ENCODE data around the gene THAP11. TPM values are rescaled to one million over a fixed set of nuclear protein-coding genes. Genes with fewer than 3 reads are reported as not detected.

Gene THAP11
- total RNA-seq, 1 experiment from 2014 or later: 67.0 TPM

GRCh38 chr16:67845291-67846062 lies 3.4 kb downstream of the THAP11 start:
- H3K27me3 ChIP-seq (ENCODE audit: control insufficient read depth, insufficient read depth, low read length): no peaks in the 10 kb centered on the region
- peak overlapping the region; percentile 98 for H3K4me3 ChIP-seq (ENCODE audit: insufficient read depth, low read depth, low read length)
- peak; percentile 47 for DNase-seq
- H3K36me3 ChIP-seq (replicated peaks; ENCODE audit: control insufficient read depth, insufficient read depth, low read length): peaks cover under 1% of the 10 kb centered on the region

DNA sequence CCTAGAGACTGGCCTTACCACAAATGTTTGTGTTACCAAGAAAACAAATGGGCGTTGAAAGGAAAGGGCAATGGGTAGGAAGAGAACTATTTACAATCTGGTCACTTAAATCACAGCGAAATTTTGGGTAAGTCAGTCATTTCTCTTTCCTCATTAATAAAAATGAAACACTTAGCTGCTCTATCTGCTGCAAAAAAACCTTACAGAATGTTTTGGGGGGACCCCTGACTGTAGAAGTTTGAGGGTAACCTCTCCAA lies 3.9 kb downstream of the THAP11 start:
- Histone ChIP-seq H3K27me3 (ENCODE audit: control insufficient read depth, insufficient read depth, low read length) (no peaks in the 10 kb centered on the region), H3K36me3 (replicated peaks; ENCODE audit: control insufficient read depth, insufficient read depth, low read length) (peaks cover 2% of the 10 kb centered on the region), H3K4me3 (ENCODE audit: insufficient read depth, low read depth, low read length) (peak overlapping the region; percentile 98)
- DNase-seq: no peak

DNA sequence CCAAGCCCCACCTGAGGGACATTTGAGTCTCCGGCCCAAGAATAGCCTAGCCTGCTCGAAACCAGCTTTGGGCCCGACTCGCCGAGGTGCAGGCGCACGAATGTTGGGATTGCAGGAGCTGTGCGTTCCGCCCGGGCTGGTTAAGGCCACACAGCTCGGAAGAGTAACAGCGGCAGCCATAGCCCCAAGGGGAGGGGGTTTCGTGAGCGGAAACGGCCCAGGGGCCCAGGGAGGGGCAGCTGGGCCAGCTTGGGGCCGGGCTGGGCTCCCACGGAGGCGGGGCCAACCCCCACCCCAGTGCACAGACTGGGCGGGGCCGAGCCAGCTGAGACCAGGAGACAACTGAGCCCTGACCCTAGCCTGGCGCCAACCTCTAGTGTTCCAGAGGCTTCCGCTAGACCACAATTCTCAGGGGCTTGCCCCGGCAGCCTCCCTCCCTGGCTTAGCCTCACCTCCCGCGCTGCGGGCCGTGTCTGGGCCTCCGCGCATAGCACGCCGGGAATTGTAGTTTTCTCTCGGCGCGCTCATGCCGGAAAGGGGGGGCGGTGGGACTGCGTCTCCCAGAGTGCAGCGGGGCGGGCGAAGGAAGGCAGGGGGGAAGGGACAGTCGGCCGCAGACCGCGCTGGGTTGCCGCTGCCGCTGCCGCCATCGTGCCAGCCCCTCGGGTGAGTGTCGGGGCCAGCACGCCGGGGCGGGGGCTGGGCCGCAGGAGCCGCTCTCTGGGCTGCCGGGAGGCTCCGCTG lies 4.4 kb downstream of the THAP11 start, which contains the start of gene NUTF2:
Gene NUTF2, plus strand, starts transcription at position 614 of the 744 bp plus-strand sequence. CDS start 18,198 bp downstream, outside the sequence.
- Histone ChIP-seq H3K4me3 (ENCODE audit: insufficient read depth, low read depth, low read length) (peak within 1 kb of the TSS; percentile 98), H3K27me3 (ENCODE audit: control insufficient read depth, insufficient read depth, low read length) (no peaks in the 10 kb centered on the region), H3K36me3 (replicated peaks; ENCODE audit: control insufficient read depth, insufficient read depth, low read length) (peaks cover 2% of the 10 kb centered on the region)
- peak; percentile 99 for DNase-seq

DNA sequence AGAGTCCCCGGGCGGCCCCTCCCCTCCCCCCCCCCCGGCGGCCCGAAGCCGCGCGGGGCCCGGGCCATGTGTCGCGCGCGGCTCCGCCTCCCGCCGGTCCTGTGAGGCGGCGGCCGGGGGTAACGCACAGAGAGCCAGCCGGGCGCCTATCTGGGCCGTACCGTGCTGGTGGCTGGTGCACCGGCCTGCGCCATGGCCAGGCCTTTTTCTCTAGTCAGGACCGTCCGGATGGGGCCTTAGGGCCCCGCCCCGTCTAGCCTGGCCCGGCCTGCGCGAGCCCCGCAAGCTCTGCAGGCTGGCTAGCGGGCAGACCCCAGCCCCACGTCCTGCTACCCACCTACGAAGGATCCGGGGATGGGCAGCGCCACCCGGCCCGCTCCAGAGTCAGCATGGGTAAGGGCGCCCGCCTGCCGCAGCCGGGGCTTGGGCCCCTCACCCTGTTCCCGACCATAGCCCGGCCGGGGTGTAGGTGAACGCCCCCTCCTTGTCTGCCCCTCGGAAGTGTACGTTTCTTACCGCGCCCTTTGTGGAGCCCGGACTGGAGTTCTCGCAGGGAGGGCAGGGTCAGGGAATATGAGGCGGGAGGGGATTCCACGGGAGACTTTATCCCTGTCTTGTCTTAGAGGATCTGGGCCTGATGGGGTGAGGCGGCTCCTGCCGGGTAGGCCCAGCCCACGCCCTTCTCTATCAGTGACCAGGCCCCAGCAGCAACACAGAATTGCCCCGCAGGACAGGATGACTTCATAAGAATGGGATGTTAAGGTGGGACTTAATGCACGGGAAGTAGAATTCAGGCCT lies 5.1 kb downstream of the THAP11 start, which contains the start of gene CENPT:
Gene CENPT, minus strand, starts transcription at position 630 of the 798 bp plus-strand sequence. CDS start 13,834 bp downstream, outside the sequence.
- DNase-seq: peak; percentile 76
- Histone ChIP-seq H3K4me3 (ENCODE audit: insufficient read depth, low read depth, low read length) (peak within 1 kb of the TSS; percentile 98), H3K27me3 (ENCODE audit: control insufficient read depth, insufficient read depth, low read length) (no peaks in the 10 kb centered on the region), H3K36me3 (replicated peaks; ENCODE audit: control insufficient read depth, insufficient read depth, low read length) (peaks cover 2% of the 10 kb centered on the region)

DNA sequence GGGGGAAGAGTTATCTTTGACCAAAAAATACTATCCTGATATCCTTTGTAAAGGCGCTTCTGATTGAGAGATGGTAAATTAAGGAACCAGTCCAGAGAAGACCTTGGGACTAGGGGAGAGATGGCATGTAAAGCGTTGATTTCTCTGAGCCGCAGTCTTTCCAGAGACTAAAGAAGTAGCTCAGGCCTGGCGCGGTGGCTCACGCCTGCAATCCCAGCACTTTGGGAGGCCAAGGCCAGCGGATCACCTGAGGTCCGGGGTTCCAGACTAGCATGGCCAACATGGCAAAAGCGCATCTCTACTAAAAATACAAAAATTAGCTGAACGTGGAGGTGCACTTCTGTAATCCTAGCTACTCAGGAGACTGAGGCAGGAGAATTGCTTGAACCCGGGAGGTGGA lies 6.0 kb downstream of the THAP11 start:
- Histone ChIP-seq H3K36me3 (replicated peaks; ENCODE audit: control insufficient read depth, insufficient read depth, low read length) (peaks cover 2% of the 10 kb centered on the region), H3K4me3 (ENCODE audit: insufficient read depth, low read depth, low read length) (peak overlapping the region; percentile 98), H3K27me3 (ENCODE audit: control insufficient read depth, insufficient read depth, low read length) (no peaks in the 10 kb centered on the region)
- no peak for DNase-seq

DNA sequence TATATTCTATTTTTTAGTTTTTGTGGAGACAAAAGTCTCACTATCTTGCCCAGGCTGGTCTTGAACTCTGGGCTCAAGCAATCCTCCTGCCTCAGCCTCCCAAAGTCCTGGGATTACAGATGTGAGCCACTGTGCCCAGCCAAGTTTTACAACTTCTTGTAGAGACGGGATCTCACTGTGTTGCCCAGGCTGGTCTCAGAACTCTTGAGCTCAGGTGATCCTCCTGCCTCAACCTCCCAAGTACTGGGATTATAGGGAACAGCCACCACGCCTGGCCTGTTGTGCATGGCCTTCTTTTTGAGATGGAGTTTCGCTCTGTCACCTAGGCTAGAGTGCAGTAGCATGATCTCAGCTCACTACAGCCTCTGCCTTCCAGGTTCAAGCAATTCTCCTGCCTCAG lies 11.6 kb downstream of the THAP11 start:
- H3K36me3 ChIP-seq (replicated peaks; ENCODE audit: control insufficient read depth, insufficient read depth, low read length): peaks cover 2% of the 10 kb centered on the region
- H3K4me3 ChIP-seq (ENCODE audit: insufficient read depth, low read depth, low read length): no peak overlapping the region
- no peak for DNase-seq
- no peaks in the 10 kb centered on the region for H3K27me3 ChIP-seq (ENCODE audit: control insufficient read depth, insufficient read depth, low read length)

DNA sequence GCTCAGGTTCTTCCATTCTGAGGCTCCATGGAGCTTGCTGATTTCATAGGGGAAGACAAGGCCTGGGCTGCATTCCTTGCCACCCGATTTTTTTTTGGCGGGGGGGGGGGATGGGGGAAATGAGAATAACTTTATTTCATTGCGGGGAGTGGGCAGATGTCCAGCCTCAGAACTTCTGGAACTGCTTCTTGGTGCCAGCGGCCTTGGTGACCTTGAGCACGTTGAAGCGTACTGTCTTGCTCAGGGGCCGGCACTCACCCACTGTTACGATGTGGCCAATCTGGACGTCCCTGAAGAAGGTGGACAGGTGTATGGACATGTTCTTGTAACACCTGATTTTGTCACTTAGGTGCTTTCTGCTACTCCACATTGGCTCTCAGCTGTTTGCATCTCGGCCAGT lies 13.7 kb downstream of the THAP11 start:
- no peak for DNase-seq
- H3K4me3 ChIP-seq (ENCODE audit: insufficient read depth, low read depth, low read length): no peak overlapping the region
- no peaks in the 10 kb centered on the region for H3K27me3 ChIP-seq (ENCODE audit: control insufficient read depth, insufficient read depth, low read length)
- peaks cover 5% of the 10 kb centered on the region for H3K36me3 ChIP-seq (replicated peaks; ENCODE audit: control insufficient read depth, insufficient read depth, low read length)

DNA sequence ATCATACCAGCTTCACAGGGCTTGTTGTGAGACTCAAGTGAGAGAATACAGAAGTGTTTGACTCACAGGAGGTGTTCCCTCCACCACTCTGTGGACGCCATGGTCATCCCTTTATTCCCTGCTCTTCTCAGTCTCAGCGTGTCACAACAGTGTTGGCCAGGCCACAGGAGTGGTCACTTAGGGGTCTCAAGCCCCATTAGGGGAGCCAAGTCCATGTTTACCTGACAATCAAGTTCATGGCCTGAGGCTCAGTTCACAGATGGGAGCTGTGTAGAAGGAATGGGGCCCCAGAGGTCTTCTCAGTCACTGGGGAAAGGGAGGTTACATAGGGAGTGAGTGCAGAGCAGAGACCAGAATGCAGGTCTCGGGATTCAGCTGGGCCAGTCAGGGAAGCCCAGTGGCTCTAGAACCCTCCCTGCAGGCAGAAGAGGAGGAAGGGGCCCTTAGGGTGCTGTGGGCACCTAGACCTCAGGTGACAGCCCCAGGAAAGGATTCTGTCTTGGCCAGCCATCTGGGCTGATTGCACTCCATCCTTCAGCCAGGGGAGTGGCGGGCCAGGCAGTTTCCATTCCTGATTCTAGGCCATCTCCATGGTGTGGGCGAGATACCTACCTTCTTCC lies 14.9 kb downstream of the THAP11 start:
- DNase-seq: no peak
- peaks cover 11% of the 10 kb centered on the region for H3K36me3 ChIP-seq (replicated peaks; ENCODE audit: control insufficient read depth, insufficient read depth, low read length)
- H3K27me3 ChIP-seq (ENCODE audit: control insufficient read depth, insufficient read depth, low read length): no peaks in the 10 kb centered on the region
- no peak overlapping the region for H3K4me3 ChIP-seq (ENCODE audit: insufficient read depth, low read depth, low read length)

- peak; percentile 78 for DNase-seq
- peaks cover 11% of the 10 kb centered on the region for H3K36me3 ChIP-seq (replicated peaks; ENCODE audit: control insufficient read depth, insufficient read depth, low read length)
- no peaks in the 10 kb centered on the region for H3K27me3 ChIP-seq (ENCODE audit: control insufficient read depth, insufficient read depth, low read length)
- H3K4me3 ChIP-seq (ENCODE audit: insufficient read depth, low read depth, low read length): no peak overlapping the region
These were observed 15.6 kb downstream of the THAP11 start for GRCh38 chr16:67857547-67858233.

- no peak for DNase-seq
- Histone ChIP-seq H3K36me3 (replicated peaks; ENCODE audit: control insufficient read depth, insufficient read depth, low read length) (peaks cover 13% of the 10 kb centered on the region), H3K27me3 (ENCODE audit: control insufficient read depth, insufficient read depth, low read length) (no peaks in the 10 kb centered on the region), H3K4me3 (ENCODE audit: insufficient read depth, low read depth, low read length) (no peak overlapping the region)
These were observed 16.4 kb downstream of the THAP11 start for GRCh38 chr16:67858500-67858899.

- peaks cover 17% of the 10 kb centered on the region for H3K36me3 ChIP-seq (replicated peaks; ENCODE audit: control insufficient read depth, insufficient read depth, low read length)
- no peaks in the 10 kb centered on the region for H3K27me3 ChIP-seq (ENCODE audit: control insufficient read depth, insufficient read depth, low read length)
- H3K4me3 ChIP-seq (ENCODE audit: insufficient read depth, low read depth, low read length): no peak overlapping the region
- DNase-seq: no peak
These were observed 18.7 kb downstream of the THAP11 start for GRCh38 chr16:67860589-67861398.

- H3K27me3 ChIP-seq (ENCODE audit: control insufficient read depth, insufficient read depth, low read length): no peaks in the 10 kb centered on the region
- H3K4me3 ChIP-seq (ENCODE audit: insufficient read depth, low read depth, low read length): no peak overlapping the region
- no peak for DNase-seq
- H3K36me3 ChIP-seq (replicated peaks; ENCODE audit: control insufficient read depth, insufficient read depth, low read length): peaks cover 21% of the 10 kb centered on the region
These were observed 19.8 kb downstream of the THAP11 start for GRCh38 chr16:67861877-67862276.
